GM12878 (cell line): ENCODE data around the gene COL4A5.

Experiments
- ATF3 ChIP-seq: IDR thresholded peaks from 2 replicates; pipeline ENCODE4 v1.6.1; 2011; ENCODE audit warnings: low read depth, mild to moderate bottlenecking, low read length, moderate library complexity, borderline replicate concordance; ENCODE audit errors: extremely low read depth
- BRCA1 ChIP-seq: IDR thresholded peaks from 2 replicates; pipeline ENCODE4 v1.6.1; 2011; ENCODE audit warnings: low read depth, low read length, improper control_type of control experiment
- CHD1 ChIP-seq: IDR thresholded peaks from 2 replicates; pipeline ENCODE4 v1.6.1; 2012; ENCODE audit warnings: low read depth, low read length, improper control_type of control experiment
- EGR1 ChIP-seq, 2 experiments: IDR thresholded peaks; 1 replicate in 1 of 2; 2 replicates in 1 of 2; pipeline ENCODE4 v1.6.1; 2011 to 2012; ENCODE audit warnings: low read depth in 2 of 2, low read length in 2 of 2, borderline replicate concordance in 1 of 2, mild to moderate bottlenecking in 1 of 2, moderate library complexity in 1 of 2
- EZH2 ChIP-seq: IDR thresholded peaks from 2 replicates; pipeline ENCODE4 v1.6.1; 2012; ENCODE audit warnings: low read depth, mild to moderate bottlenecking, control low read depth, inconsistent platforms, low read length, borderline replicate concordance; ENCODE audit not compliant: control insufficient read depth
- GATAD2B ChIP-seq: fragments of 450-650 bp; conservative IDR thresholded peaks from 2 replicates; pipeline ENCODE4 v1.6.1; 2017; ENCODE audit warnings: low read depth, mild to moderate bottlenecking, moderate library complexity
- KLF5 ChIP-seq: fragments of 450-650 bp; IDR thresholded peaks from 2 replicates; pipeline ENCODE4 v1.6.1; 2014; ENCODE audit warnings: mild to moderate bottlenecking; ENCODE audit not compliant: partially characterized antibody
- SRF ChIP-seq, 2 experiments: IDR thresholded peaks; 2 replicates each; pipeline ENCODE4 v1.6.1; 2011; ENCODE audit warnings: low read depth in 2 of 2, low read length in 2 of 2, mild to moderate bottlenecking in 1 of 2, moderate library complexity in 1 of 2
- YY1 ChIP-seq: IDR thresholded peaks from 2 replicates; pipeline ENCODE4 v1.6.1; 2011; ENCODE audit warnings: low read depth, mild to moderate bottlenecking, low read length
- TF ChIP-seq, protein P1 (sequence below): fragments of 450-650 bp; IDR thresholded peaks from 2 replicates; pipeline ENCODE4 v1.6.1; 2016; ENCODE audit warnings: mild to moderate bottlenecking

GRCh38 chrX:108456971-108457477 lies 17.4 kb downstream of the COL4A5 start:
- TF ChIP-seq CHD1 (no peak), ATF3 (no peak), KLF5 (no peak), GATAD2B (no peak), EZH2 (no peak), SRF (IDR thresholded peaks at IDR 0.05; ENCODE audit: low read depth in 2 of 2, low read length in 2 of 2) (no peak), EGR1 (IDR thresholded peaks at IDR 0.05; ENCODE audit: borderline replicate concordance in 1 of 2, low read depth in 2 of 2, low read length in 2 of 2) (no peak), BRCA1 (no peak), YY1 (no peak)
- TF ChIP-seq, protein P1, sequence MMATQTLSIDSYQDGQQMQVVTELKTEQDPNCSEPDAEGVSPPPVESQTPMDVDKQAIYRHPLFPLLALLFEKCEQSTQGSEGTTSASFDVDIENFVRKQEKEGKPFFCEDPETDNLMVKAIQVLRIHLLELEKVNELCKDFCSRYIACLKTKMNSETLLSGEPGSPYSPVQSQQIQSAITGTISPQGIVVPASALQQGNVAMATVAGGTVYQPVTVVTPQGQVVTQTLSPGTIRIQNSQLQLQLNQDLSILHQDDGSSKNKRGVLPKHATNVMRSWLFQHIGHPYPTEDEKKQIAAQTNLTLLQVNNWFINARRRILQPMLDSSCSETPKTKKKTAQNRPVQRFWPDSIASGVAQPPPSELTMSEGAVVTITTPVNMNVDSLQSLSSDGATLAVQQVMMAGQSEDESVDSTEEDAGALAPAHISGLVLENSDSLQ = no peak
